SU-DHL-6 (cell line): Measurements from ENCODE around the gene OCLN.

Experiments used
- CTCF ChIP-seq: fragments of 200-600 bp; sonication (generic); IDR thresholded peaks from one replicate; pipeline ENCODE4 v1.5.1; 2017; ENCODE audit warnings: antibody characterized with exemption, mild to moderate bottlenecking, low read length, moderate library complexity; ENCODE audit not compliant: insufficient read depth, poor library complexity, severe bottlenecking
- EZH2phosphoT487 ChIP-seq: fragments of 200-600 bp; sonication (generic), shearing (Covaris generic); conservative IDR thresholded peaks from 2 replicates; pipeline ENCODE4 v1.6.1; 2018; ENCODE audit warnings: mild to moderate bottlenecking, antibody characterized with exemption, low read length, moderate library complexity, mixed read lengths

DNA sequence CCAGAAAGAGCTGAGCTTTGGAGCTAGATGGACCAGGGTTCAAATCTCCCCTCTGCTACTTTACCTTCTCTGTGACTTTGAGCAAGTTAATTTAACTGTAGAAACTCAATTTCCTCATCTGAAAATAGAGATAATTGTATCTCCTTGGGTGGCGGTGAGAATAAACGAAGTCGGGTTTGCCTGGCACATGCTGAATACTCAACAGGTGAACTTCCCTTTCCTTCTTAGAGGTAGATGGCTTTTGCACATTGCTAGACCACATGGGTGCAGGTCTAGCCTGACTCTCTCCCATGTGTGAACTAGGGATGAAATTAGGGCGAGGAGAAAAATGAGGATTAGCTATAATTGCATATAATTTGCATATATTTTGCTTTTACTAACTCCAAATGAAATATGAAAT lies 36.0 kb downstream of the OCLN start:
- TF ChIP-seq CTCF (no peak), EZH2phosphoT487 (no peak)
